GM23248 (cell line): ENCODE data around the gene ELMO1. TPM values are rescaled to one million over a fixed set of nuclear protein-coding genes. Genes with fewer than 3 reads are reported as not detected.
A peak's percentile ranks its signal among the peaks of the same experiment; 100 is the strongest.

ENCODE experiments used
- DNase-seq: peaks from one replicate; pipeline ENCODE4 v3.0.0-alpha.2; 2015
- H2AFZ ChIP-seq: fragments of 200-600 bp; sonication (generic); 2 replicates; pipeline ENCODE4 v1.6.1; 2016; ENCODE audit warnings: antibody characterized with exemption
- H3F3A ChIP-seq: fragments of 200-600 bp; sonication (generic); 2 replicates; pipeline ENCODE4 v1.6.1; 2016; ENCODE audit warnings: mild to moderate bottlenecking, antibody characterized with exemption, mixed run types; ENCODE audit not compliant: insufficient read depth
- H3K27ac ChIP-seq: fragments of 200-600 bp; sonication (generic); 2 replicates; pipeline ENCODE4 v1.5.1; 2016; ENCODE audit warnings: mild to moderate bottlenecking
- H3K27me3 ChIP-seq: fragments of 200-600 bp; sonication (generic); replicated peaks from 2 replicates; pipeline ENCODE4 v1.6.1; 2016; ENCODE audit warnings: mild to moderate bottlenecking; ENCODE audit not compliant: insufficient read depth
- H3K36me3 ChIP-seq: fragments of 200-600 bp; sonication (generic); 2 replicates; pipeline ENCODE4 v1.6.1; 2016; ENCODE audit warnings: low read depth, mild to moderate bottlenecking
- H3K4me1 ChIP-seq: fragments of 200-600 bp; sonication (generic); 2 replicates; pipeline ENCODE4 v1.6.1; 2016; ENCODE audit warnings: mild to moderate bottlenecking; ENCODE audit not compliant: insufficient read depth
- H3K4me2 ChIP-seq: fragments of 200-600 bp; sonication (generic); one replicate; pipeline ENCODE4 v1.6.1; 2016; ENCODE audit warnings: mild to moderate bottlenecking; ENCODE audit not compliant: unreplicated experiment
- H3K4me3 ChIP-seq: fragments of 200-600 bp; sonication (generic); 2 replicates; pipeline ENCODE4 v1.5.1; 2016; ENCODE audit warnings: mild to moderate bottlenecking
- H3K79me2 ChIP-seq: fragments of 200-600 bp; sonication (generic); 2 replicates; pipeline ENCODE4 v1.6.1; 2016; ENCODE audit warnings: mild to moderate bottlenecking; ENCODE audit not compliant: insufficient read depth
- H3K9ac ChIP-seq: fragments of 200-600 bp; sonication (generic); 2 replicates; pipeline ENCODE4 v1.6.1; 2016; ENCODE audit warnings: mild to moderate bottlenecking
- H3K9me2 ChIP-seq: fragments of 200-600 bp; sonication (generic); 2 replicates; pipeline ENCODE4 v1.6.1; 2016; ENCODE audit warnings: mixed run types, mild to moderate bottlenecking, moderate library complexity; ENCODE audit not compliant: insufficient read depth
- H3K9me3 ChIP-seq: fragments of 200-600 bp; sonication (generic); one replicate; pipeline ENCODE4 v1.6.1; 2017; ENCODE audit warnings: low read depth
- H4K20me1 ChIP-seq: fragments of 200-600 bp; sonication (generic); 2 replicates; pipeline ENCODE4 v1.6.0; 2016; ENCODE audit not compliant: insufficient read depth
- EZH2 ChIP-seq: fragments of 200-600 bp; sonication (generic); IDR thresholded peaks from 2 replicates; pipeline ENCODE4 v1.6.1; 2018; ENCODE audit warnings: antibody characterized with exemption, mild to moderate bottlenecking; ENCODE audit not compliant: insufficient read depth, poor library complexity, severe bottlenecking
- EZH2phosphoT487 ChIP-seq: fragments of 200-600 bp; sonication (generic); IDR thresholded peaks from 2 replicates; pipeline ENCODE4 v1.6.1; 2018; ENCODE audit warnings: antibody characterized with exemption, moderate library complexity, mild to moderate bottlenecking, low read depth; ENCODE audit not compliant: insufficient read depth
- WGBS, 2 experiments: methylation state at CpG; one replicate each; pipeline ENCODE4 v1.1.6; 2015 to 2017; ENCODE audit warnings: low lambda C conversion rate in 2 of 2, low coverage in 1 of 2; ENCODE audit errors: missing lambda C conversion rate in 2 of 2; 5-methylcytosine and 5-hydroxymethylcytosine counted together
- in situ Hi-C: fragments of 300-500 bp; cut with MboI; formaldehyde crosslinking; loops from 2 replicates; pipeline ENCODE4 v1.15.0; 2020
- polyA plus RNA-seq: library from polyadenylated mRNA; unstranded; fragments of >200 nt; fragmentation: Nextera tagmentation; extraction: Ambion mirVana; gene quantifications from 2 replicates; pipeline ENCODE4 v1.2.1, GENCODE V29; 2016
- total RNA-seq: library from RNA; depleted of rRNA; stranded (reverse); fragments of >200 nt; shearing (Covaris generic); gene quantifications from 2 replicates; pipeline ENCODE4 v1.2.3, GENCODE V29; 2014

Gene ELMO1
- total and polyA plus RNA-seq, 2 experiments from 2014 or later = not detected

DNA sequence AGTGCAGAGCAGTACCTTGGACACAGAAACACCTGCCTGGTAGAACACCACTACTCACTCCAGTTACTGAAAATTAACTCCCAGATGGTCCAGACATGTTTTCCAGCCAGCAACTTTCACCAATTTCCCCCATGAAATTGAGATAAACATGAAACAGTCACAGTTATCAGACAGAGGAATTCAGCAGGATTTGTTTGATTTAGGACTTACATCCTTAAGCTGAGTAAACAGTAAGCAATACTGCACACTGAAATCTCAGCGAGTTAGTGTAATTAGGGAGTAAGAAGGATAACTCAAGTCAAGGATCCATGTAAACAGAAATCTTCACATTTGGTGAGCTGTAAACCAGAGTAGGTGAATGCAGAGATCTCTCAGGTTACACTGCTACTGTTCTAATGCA, 353.5 kb downstream of the ELMO1 start:
- Histone ChIP-seq H3K36me3 (no peaks in the 10 kb centered on the region), H3K4me1 (no peaks in the 10 kb centered on the region), H2AFZ (no peak overlapping the region), H4K20me1 (no peaks in the 10 kb centered on the region), H3K27ac (no peak overlapping the region), H3K79me2 (no peaks in the 10 kb centered on the region), H3K9me2 (no peaks in the 10 kb centered on the region), H3K4me2 (no peak overlapping the region), H3K9me3 (no peaks in the 10 kb centered on the region), H3K27me3 (no peaks in the 10 kb centered on the region), H3F3A (no peaks in the 10 kb centered on the region), H3K4me3 (no peak overlapping the region), H3K9ac (no peak overlapping the region)
- no peak for DNase-seq
- in situ Hi-C loops = no loop called here
- WGBS, 2 experiments = 33 to 36% methylated on average over 1 of the region's 1 CpG
- no peak for TF ChIP-seq EZH2phosphoT487
- TF ChIP-seq EZH2 = no peak

DNA sequence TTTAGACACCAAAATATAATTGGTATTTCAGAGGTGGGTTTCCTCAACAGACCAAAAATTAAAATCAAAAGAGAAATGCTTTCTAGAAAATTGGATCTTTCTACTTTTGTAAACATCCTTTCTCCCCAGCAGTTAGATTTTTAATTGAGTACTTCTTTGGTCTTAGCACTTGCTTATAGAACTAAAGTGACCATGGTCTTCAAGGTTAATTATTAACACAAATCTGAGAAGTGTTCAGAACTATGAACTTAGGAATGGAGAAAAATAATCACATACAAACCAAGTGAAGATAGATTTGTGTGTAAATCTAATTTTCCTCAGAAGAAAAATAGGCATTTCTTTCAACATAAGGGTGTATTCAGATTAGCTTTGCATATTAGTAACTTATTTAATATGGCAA, 355.4 kb downstream of the ELMO1 start:
- Histone ChIP-seq H4K20me1 (no peaks in the 10 kb centered on the region), H3F3A (no peaks in the 10 kb centered on the region), H3K9me3 (no peaks in the 10 kb centered on the region), H3K9ac (no peak overlapping the region), H3K4me3 (no peak overlapping the region), H3K79me2 (no peaks in the 10 kb centered on the region), H3K4me2 (no peak overlapping the region), H3K27ac (no peak overlapping the region), H3K27me3 (no peaks in the 10 kb centered on the region), H3K4me1 (no peaks in the 10 kb centered on the region), H3K9me2 (no peaks in the 10 kb centered on the region), H3K36me3 (no peaks in the 10 kb centered on the region), H2AFZ (no peak overlapping the region)
- TF ChIP-seq EZH2 (no peak), EZH2phosphoT487 (no peak)
- in situ Hi-C loops = no loop called here
- no peak for DNase-seq

DNA sequence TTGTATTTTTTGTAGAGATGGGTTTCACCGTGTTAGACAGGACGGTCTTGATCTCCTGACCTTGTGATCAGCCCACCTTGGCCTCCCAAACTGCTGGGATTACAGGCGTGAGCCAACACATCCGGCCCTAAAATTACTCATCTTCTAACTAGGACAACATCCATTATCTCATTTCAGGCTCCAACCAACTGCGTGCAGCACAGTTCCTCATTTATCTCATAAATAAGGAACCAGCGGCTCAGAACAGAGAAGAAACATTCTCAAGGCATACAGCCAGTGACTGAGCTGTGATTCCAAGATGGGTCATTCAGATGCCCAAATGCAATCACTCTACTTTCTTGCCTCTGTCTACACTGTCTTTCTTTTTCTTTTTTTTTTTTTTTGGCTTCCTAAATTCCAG, 356.1 kb downstream of the ELMO1 start:
- 60 to 66% methylated on average over 6 of the region's 6 CpGs for WGBS, 2 experiments

DNA sequence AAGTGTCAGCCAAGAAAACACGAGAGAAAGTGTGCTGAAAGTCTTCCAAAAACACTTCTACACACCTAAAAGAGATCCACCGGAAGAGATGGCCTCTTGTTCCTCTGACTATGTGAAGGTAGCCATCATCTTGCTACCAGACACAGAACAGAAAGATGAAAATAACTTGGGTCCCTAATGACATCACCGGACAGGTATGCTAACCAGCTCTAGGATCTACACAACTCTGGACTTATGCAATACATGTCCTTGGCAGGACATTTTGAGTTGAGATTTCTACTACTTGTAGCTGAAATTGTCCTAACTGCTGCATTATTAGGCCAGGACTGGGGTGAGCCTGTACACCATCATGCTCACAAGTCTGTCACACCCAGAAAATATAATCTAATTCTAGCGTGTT, 358.7 kb downstream of the ELMO1 start:
- no peaks in the 10 kb centered on the region for H3K79me2 ChIP-seq
- no peak overlapping the region for H3K4me3 ChIP-seq
- H2AFZ ChIP-seq = no peak overlapping the region
- no peak overlapping the region for H3K27ac ChIP-seq
- no peak for TF ChIP-seq EZH2
- TF ChIP-seq EZH2phosphoT487 = no peak
- no peak overlapping the region for H3K9ac ChIP-seq
- no peaks in the 10 kb centered on the region for H3K27me3 ChIP-seq
- no peaks in the 10 kb centered on the region for H3K36me3 ChIP-seq
- WGBS, 2 experiments = 37 to 38% methylated on average over 4 of the region's 4 CpGs
- in situ Hi-C loops = no loop called here
- no peak for DNase-seq
- no peaks in the 10 kb centered on the region for H3K9me2 ChIP-seq
- H4K20me1 ChIP-seq = no peaks in the 10 kb centered on the region
- H3K9me3 ChIP-seq = no peaks in the 10 kb centered on the region
- H3F3A ChIP-seq = no peaks in the 10 kb centered on the region
- H3K4me1 ChIP-seq = no peaks in the 10 kb centered on the region
- no peak overlapping the region for H3K4me2 ChIP-seq

More for the DNA sequence above, 356.1 kb downstream of the ELMO1 start:
- Histone ChIP-seq H3K27me3 (no peaks in the 10 kb centered on the region), H3K4me2 (no peak overlapping the region), H3K9me3 (no peaks in the 10 kb centered on the region), H2AFZ (no peak overlapping the region), H3K4me1 (no peaks in the 10 kb centered on the region), H4K20me1 (no peaks in the 10 kb centered on the region), H3K36me3 (no peaks in the 10 kb centered on the region), H3K4me3 (no peak overlapping the region), H3K79me2 (no peaks in the 10 kb centered on the region), H3K9me2 (no peaks in the 10 kb centered on the region), H3K27ac (no peak overlapping the region), H3F3A (no peaks in the 10 kb centered on the region), H3K9ac (no peak overlapping the region)
- in situ Hi-C loops = no loop called here
- no peak for DNase-seq
- no peak for TF ChIP-seq EZH2
- TF ChIP-seq EZH2phosphoT487 = no peak

DNA sequence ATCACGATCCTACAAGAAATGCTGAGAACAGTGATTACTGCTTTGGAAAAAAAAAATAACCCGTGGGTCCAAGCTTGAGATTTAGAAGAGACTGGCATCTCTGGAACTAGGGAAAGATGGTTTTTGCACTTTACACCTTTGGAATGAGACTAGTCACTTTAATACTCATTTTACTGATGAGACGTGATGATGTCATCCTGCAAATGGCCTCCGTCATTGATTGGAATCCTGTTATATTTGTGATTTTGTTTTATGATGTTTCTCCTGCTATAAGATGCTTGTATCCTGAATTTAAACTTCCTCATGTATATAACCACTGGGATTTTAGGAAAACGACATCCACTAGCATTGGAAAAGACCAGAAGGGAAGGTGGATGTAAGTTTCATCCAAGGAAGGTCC, 363.1 kb downstream of the ELMO1 start:
- Histone ChIP-seq H3K9ac (no peak overlapping the region), H3K9me3 (no peaks in the 10 kb centered on the region), H3K79me2 (no peaks in the 10 kb centered on the region), H2AFZ (no peak overlapping the region), H3K4me2 (no peak overlapping the region), H3K36me3 (no peaks in the 10 kb centered on the region), H4K20me1 (no peaks in the 10 kb centered on the region), H3F3A (no peaks in the 10 kb centered on the region), H3K4me3 (no peak overlapping the region), H3K4me1 (no peaks in the 10 kb centered on the region), H3K27me3 (no peaks in the 10 kb centered on the region), H3K27ac (no peak overlapping the region), H3K9me2 (no peaks in the 10 kb centered on the region)
- peak; percentile 3 for DNase-seq
- TF ChIP-seq EZH2phosphoT487 = no peak
- TF ChIP-seq EZH2 = no peak
- in situ Hi-C loops = no loop called here
- 43% methylated on average over 5 of the region's 5 CpGs for WGBS, 2 experiments
